ENCODE results near the gene C14orf132.

C14orf132 gene

GRCh38 chr14:96014176-96014575 is 25.0 kb upstream of the C14orf132 start:
- FAIRE-seq (no peak), DNase-seq (ENCODE audit: insufficient read length, low spot score) (no peak)
- TF ChIP-seq SPI1 (IDR thresholded peaks at IDR 0.05; ENCODE audit: low read depth, low read length) (no peak), TAF1 (IDR thresholded peaks at IDR 0.05; ENCODE audit: low read depth, low read length) (no peak), POU2F2 (IDR thresholded peaks at IDR 0.05; ENCODE audit: low read depth, low read length) (no peak), POLR2AphosphoS5 (IDR thresholded peaks at IDR 0.05; ENCODE audit: low read depth, low read length) (no peak), POLR2A (IDR thresholded peaks at IDR 0.05; ENCODE audit: low read depth, low read length) (no peak), PAX5 (IDR thresholded peaks at IDR 0.05; ENCODE audit: insufficient read depth, low read length, severe bottlenecking) (no peak)

GRCh38 chr14:96016501-96017160 is 22.5 kb upstream of the C14orf132 start:
- DNase-seq (ENCODE audit: insufficient read length, low spot score) (no peak), FAIRE-seq (no peak)
- no peak for TF ChIP-seq TAF1 (IDR thresholded peaks at IDR 0.05; ENCODE audit: low read depth, low read length)
- TF ChIP-seq POU2F2 (IDR thresholded peaks at IDR 0.05; ENCODE audit: low read depth, low read length), result no peak
- no peak for TF ChIP-seq POLR2A (IDR thresholded peaks at IDR 0.05; ENCODE audit: low read depth, low read length)
- TF ChIP-seq POLR2AphosphoS5 (IDR thresholded peaks at IDR 0.05; ENCODE audit: low read depth, low read length), result no peak
- no peak for TF ChIP-seq SPI1 (IDR thresholded peaks at IDR 0.05; ENCODE audit: low read depth, low read length)
- TF ChIP-seq PAX5 (IDR thresholded peaks at IDR 0.05; ENCODE audit: insufficient read depth, low read length, severe bottlenecking), result no peak

GRCh38 chr14:96017882-96018281 is 21.3 kb upstream of the C14orf132 start:
- TF ChIP-seq SPI1 (IDR thresholded peaks at IDR 0.05; ENCODE audit: low read depth, low read length) (no peak), POLR2A (IDR thresholded peaks at IDR 0.05; ENCODE audit: low read depth, low read length) (no peak), PAX5 (IDR thresholded peaks at IDR 0.05; ENCODE audit: insufficient read depth, low read length, severe bottlenecking) (no peak), TAF1 (IDR thresholded peaks at IDR 0.05; ENCODE audit: low read depth, low read length) (no peak), POU2F2 (IDR thresholded peaks at IDR 0.05; ENCODE audit: low read depth, low read length) (no peak), POLR2AphosphoS5 (IDR thresholded peaks at IDR 0.05; ENCODE audit: low read depth, low read length) (no peak)
- no peak for FAIRE-seq
- no peak for DNase-seq (ENCODE audit: insufficient read length, low spot score)

- FAIRE-seq (no peak), DNase-seq (ENCODE audit: insufficient read length, low spot score) (no peak)
- TF ChIP-seq SPI1 (IDR thresholded peaks at IDR 0.05; ENCODE audit: low read depth, low read length), result no peak
- no peak for TF ChIP-seq POLR2AphosphoS5 (IDR thresholded peaks at IDR 0.05; ENCODE audit: low read depth, low read length)
- no peak for TF ChIP-seq PAX5 (IDR thresholded peaks at IDR 0.05; ENCODE audit: insufficient read depth, low read length, severe bottlenecking)
- no peak for TF ChIP-seq POLR2A (IDR thresholded peaks at IDR 0.05; ENCODE audit: low read depth, low read length)
- TF ChIP-seq TAF1 (IDR thresholded peaks at IDR 0.05; ENCODE audit: low read depth, low read length), result no peak
- no peak for TF ChIP-seq POU2F2 (IDR thresholded peaks at IDR 0.05; ENCODE audit: low read depth, low read length)
These were observed 11.5 kb upstream of the C14orf132 start for GRCh38 chr14:96027431-96028355.

- FAIRE-seq (no peak), DNase-seq (ENCODE audit: insufficient read length, low spot score) (no peak)
- TF ChIP-seq SPI1 (IDR thresholded peaks at IDR 0.05; ENCODE audit: low read depth, low read length) (no peak), POLR2AphosphoS5 (IDR thresholded peaks at IDR 0.05; ENCODE audit: low read depth, low read length) (no peak), TAF1 (IDR thresholded peaks at IDR 0.05; ENCODE audit: low read depth, low read length) (no peak), POLR2A (IDR thresholded peaks at IDR 0.05; ENCODE audit: low read depth, low read length) (no peak), POU2F2 (IDR thresholded peaks at IDR 0.05; ENCODE audit: low read depth, low read length) (no peak), PAX5 (IDR thresholded peaks at IDR 0.05; ENCODE audit: insufficient read depth, low read length, severe bottlenecking) (no peak)
These were observed 10.0 kb upstream of the C14orf132 start for GRCh38 chr14:96029089-96029645.

GRCh38 chr14:96030108-96030760 is 8.9 kb upstream of the C14orf132 start:
- DNase-seq (ENCODE audit: insufficient read length, low spot score) (no peak), FAIRE-seq (no peak)
- TF ChIP-seq POU2F2 (IDR thresholded peaks at IDR 0.05; ENCODE audit: low read depth, low read length) (no peak), SPI1 (IDR thresholded peaks at IDR 0.05; ENCODE audit: low read depth, low read length) (no peak), TAF1 (IDR thresholded peaks at IDR 0.05; ENCODE audit: low read depth, low read length) (no peak), PAX5 (IDR thresholded peaks at IDR 0.05; ENCODE audit: insufficient read depth, low read length, severe bottlenecking) (no peak), POLR2A (IDR thresholded peaks at IDR 0.05; ENCODE audit: low read depth, low read length) (no peak), POLR2AphosphoS5 (IDR thresholded peaks at IDR 0.05; ENCODE audit: low read depth, low read length) (no peak)

GRCh38 chr14:96031691-96032090 is 7.5 kb upstream of the C14orf132 start:
- DNase-seq (ENCODE audit: insufficient read length, low spot score) (no peak), FAIRE-seq (no peak)
- TF ChIP-seq SPI1 (IDR thresholded peaks at IDR 0.05; ENCODE audit: low read depth, low read length), result no peak

- no peak for FAIRE-seq
- no peak for DNase-seq (ENCODE audit: insufficient read length, low spot score)
- TF ChIP-seq POLR2A (IDR thresholded peaks at IDR 0.05; ENCODE audit: low read depth, low read length), result no peak
- no peak for TF ChIP-seq SPI1 (IDR thresholded peaks at IDR 0.05; ENCODE audit: low read depth, low read length)
- no peak for TF ChIP-seq PAX5 (IDR thresholded peaks at IDR 0.05; ENCODE audit: insufficient read depth, low read length, severe bottlenecking)
- no peak for TF ChIP-seq POU2F2 (IDR thresholded peaks at IDR 0.05; ENCODE audit: low read depth, low read length)
- no peak for TF ChIP-seq POLR2AphosphoS5 (IDR thresholded peaks at IDR 0.05; ENCODE audit: low read depth, low read length)
- TF ChIP-seq TAF1 (IDR thresholded peaks at IDR 0.05; ENCODE audit: low read depth, low read length), result no peak
These were observed 3.7 kb upstream of the C14orf132 start for GRCh38 chr14:96035456-96035855.
